ENCODE results near the gene BCAT1. TPM values are rescaled to one million over a fixed set of nuclear protein-coding genes. Genes with fewer than 3 reads are reported as not detected.

Gene BCAT1
- total RNA-seq, 1 experiment from 2014 or later = 5.8 TPM

DNA sequence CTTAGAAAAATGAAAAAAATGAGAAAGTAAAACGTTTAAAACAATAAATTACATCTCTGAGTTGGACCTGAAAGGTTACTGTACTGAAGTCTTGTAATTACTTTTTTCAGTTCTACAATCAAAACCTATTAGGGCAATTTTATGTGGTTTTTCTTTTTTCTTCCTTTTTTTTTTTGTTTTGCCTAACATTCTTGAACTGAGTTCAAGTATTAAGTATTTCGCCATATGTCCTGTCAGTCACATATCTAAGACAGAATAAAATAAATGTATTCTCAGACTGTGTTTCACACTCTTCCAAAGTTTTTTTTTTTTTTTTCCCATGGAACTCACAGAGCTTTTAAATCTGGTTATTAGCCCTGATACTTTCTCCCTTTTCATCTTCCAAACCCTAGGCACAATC is 172.0 kb downstream of the BCAT1 start:
- ChIA-PET CTCF (interaction anchor here (0.6 to 0.7 kb wide), 2 partner anchors 67 to 261 kb away, joined by 4 to 12 read pairs; no protein-coding TSS in a partner anchor), POLR2A (no interaction called here)
- Histone ChIP-seq H3K27me3 (ENCODE audit: control insufficient read depth, insufficient read depth, low read length) (peaks cover 3% of the 10 kb centered on the region; the same call in 1 of the 2 replicates), H3K27ac (ENCODE audit: low read length) (no peak overlapping the region), H3K9me3 (ENCODE audit: control insufficient read depth, insufficient read depth, low read depth, low read length) (peaks cover 6% of the 10 kb centered on the region; the same call in 1 of the 2 replicates), H3K4me1 (ENCODE audit: control insufficient read depth, insufficient read depth, low read length) (no peaks in the 10 kb centered on the region), H3K4me3 (ENCODE audit: low read depth in 2 of 2, low read length in 2 of 2) (no peak overlapping the region), H3K36me3 (ENCODE audit: control insufficient read depth, insufficient read depth, low read length) (no peaks in the 10 kb centered on the region)
- in situ Hi-C loops (cut with HindIII; ENCODE audit: low pct_unique_long_range_greater_than_20kb, low sequenced_read_pairs) (no loop called here), intact Hi-C loops (cut with micrococcal nuclease; ENCODE audit: unreplicated experiment) (no loop called here)
- DNase-seq (ENCODE audit: low read depth, low spot score) (no peak), ATAC-seq (no peak)
- TF ChIP-seq, protein P1, sequence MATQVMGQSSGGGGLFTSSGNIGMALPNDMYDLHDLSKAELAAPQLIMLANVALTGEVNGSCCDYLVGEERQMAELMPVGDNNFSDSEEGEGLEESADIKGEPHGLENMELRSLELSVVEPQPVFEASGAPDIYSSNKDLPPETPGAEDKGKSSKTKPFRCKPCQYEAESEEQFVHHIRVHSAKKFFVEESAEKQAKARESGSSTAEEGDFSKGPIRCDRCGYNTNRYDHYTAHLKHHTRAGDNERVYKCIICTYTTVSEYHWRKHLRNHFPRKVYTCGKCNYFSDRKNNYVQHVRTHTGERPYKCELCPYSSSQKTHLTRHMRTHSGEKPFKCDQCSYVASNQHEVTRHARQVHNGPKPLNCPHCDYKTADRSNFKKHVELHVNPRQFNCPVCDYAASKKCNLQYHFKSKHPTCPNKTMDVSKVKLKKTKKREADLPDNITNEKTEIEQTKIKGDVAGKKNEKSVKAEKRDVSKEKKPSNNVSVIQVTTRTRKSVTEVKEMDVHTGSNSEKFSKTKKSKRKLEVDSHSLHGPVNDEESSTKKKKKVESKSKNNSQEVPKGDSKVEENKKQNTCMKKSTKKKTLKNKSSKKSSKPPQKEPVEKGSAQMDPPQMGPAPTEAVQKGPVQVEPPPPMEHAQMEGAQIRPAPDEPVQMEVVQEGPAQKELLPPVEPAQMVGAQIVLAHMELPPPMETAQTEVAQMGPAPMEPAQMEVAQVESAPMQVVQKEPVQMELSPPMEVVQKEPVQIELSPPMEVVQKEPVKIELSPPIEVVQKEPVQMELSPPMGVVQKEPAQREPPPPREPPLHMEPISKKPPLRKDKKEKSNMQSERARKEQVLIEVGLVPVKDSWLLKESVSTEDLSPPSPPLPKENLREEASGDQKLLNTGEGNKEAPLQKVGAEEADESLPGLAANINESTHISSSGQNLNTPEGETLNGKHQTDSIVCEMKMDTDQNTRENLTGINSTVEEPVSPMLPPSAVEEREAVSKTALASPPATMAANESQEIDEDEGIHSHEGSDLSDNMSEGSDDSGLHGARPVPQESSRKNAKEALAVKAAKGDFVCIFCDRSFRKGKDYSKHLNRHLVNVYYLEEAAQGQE (IDR thresholded peaks at IDR 0.05; ENCODE audit: insufficient read depth in 1 of 2, low read depth in 2 of 2, low read length in 1 of 2) = no peak
- TF ChIP-seq, protein P2, sequence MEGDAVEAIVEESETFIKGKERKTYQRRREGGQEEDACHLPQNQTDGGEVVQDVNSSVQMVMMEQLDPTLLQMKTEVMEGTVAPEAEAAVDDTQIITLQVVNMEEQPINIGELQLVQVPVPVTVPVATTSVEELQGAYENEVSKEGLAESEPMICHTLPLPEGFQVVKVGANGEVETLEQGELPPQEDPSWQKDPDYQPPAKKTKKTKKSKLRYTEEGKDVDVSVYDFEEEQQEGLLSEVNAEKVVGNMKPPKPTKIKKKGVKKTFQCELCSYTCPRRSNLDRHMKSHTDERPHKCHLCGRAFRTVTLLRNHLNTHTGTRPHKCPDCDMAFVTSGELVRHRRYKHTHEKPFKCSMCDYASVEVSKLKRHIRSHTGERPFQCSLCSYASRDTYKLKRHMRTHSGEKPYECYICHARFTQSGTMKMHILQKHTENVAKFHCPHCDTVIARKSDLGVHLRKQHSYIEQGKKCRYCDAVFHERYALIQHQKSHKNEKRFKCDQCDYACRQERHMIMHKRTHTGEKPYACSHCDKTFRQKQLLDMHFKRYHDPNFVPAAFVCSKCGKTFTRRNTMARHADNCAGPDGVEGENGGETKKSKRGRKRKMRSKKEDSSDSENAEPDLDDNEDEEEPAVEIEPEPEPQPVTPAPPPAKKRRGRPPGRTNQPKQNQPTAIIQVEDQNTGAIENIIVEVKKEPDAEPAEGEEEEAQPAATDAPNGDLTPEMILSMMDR (IDR thresholded peaks at IDR 0.05) = no peak
- no peak for TF ChIP-seq TCF7L2 (IDR thresholded peaks at IDR 0.05; ENCODE audit: low read depth, low read length)
- TF ChIP-seq POLR2AphosphoS5 (IDR thresholded peaks at IDR 0.05; ENCODE audit: low read depth, low read length) = no peak
- no peak for TF ChIP-seq SIN3A (IDR thresholded peaks at IDR 0.05; ENCODE audit: borderline replicate concordance, insufficient read depth, low read depth, low read length)
- no TSS peak for BruUV-seq (replicated peaks)

DNA sequence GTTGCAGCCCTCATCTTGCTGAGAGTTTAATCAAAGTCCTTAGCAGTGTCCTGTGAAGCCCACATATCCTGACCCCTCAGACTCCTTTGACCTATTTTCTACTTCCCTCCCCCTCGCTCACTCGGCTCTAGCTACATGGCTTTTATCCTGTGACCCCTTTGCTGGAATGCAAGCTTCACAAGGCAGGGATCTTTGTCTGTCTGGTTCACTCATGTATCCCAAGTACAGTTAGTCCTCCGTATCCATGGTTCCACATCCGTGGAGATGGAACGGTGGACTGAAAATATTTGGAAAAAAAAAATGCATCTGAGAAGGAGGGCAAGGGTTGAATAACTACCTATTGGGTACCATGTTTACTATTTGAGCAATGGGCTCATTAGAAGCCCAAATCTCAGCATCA is 173.8 kb downstream of the BCAT1 start:
- Histone ChIP-seq H3K27me3 (ENCODE audit: control insufficient read depth, insufficient read depth, low read length) (no peaks in the 10 kb centered on the region), H3K4me3 (ENCODE audit: low read depth in 2 of 2, low read length in 2 of 2) (no peak overlapping the region), H3K36me3 (ENCODE audit: control insufficient read depth, insufficient read depth, low read length) (no peaks in the 10 kb centered on the region), H3K9me3 (ENCODE audit: control insufficient read depth, insufficient read depth, low read depth, low read length) (peaks cover 6% of the 10 kb centered on the region; the same call in 1 of the 2 replicates), H3K4me1 (ENCODE audit: control insufficient read depth, insufficient read depth, low read length) (no peaks in the 10 kb centered on the region), H3K27ac (ENCODE audit: low read length) (no peak overlapping the region)
- BruUV-seq (replicated peaks) = no TSS peak
- ChIA-PET CTCF (interaction anchor here (0.7 kb wide), 1 partner anchor 45 kb away, joined by 3 read pairs; no protein-coding TSS in a partner anchor), POLR2A (no interaction called here)
- in situ Hi-C loops (cut with HindIII; ENCODE audit: low pct_unique_long_range_greater_than_20kb, low sequenced_read_pairs) = no loop called here
- TF ChIP-seq, protein P1 (IDR thresholded peaks at IDR 0.05; ENCODE audit: insufficient read depth in 1 of 2, low read depth in 2 of 2, low read length in 1 of 2) = no peak
- TF ChIP-seq TCF7L2 (IDR thresholded peaks at IDR 0.05; ENCODE audit: low read depth, low read length) = no peak
- TF ChIP-seq, protein P2 (IDR thresholded peaks at IDR 0.05) = no peak
- no peak for TF ChIP-seq SIN3A (IDR thresholded peaks at IDR 0.05; ENCODE audit: borderline replicate concordance, insufficient read depth, low read depth, low read length)
- TF ChIP-seq POLR2AphosphoS5 (IDR thresholded peaks at IDR 0.05; ENCODE audit: low read depth, low read length) = no peak
- intact Hi-C loops (cut with micrococcal nuclease; ENCODE audit: unreplicated experiment) = no loop called here
- ATAC-seq (no peak), DNase-seq (ENCODE audit: low read depth, low spot score) (no peak)
